ENCODE measurements around the gene GJC1.

Gene GJC1

GRCh38 chr17:44780845-44781480 lies 49.1 kb downstream of the GJC1 start:
- in situ Hi-C loops (cut with MboI; ENCODE audit: low pct_unique_long_range_greater_than_20kb, low sequenced_read_pairs, unreplicated experiment): no loop called here
- no peak for TF ChIP-seq CTCF (IDR thresholded peaks at IDR 0.05; ENCODE audit: extremely low read depth, insufficient read depth, missing control alignments)
- DNase-seq (ENCODE audit: low spot score): no peak

- in situ Hi-C loops (cut with MboI; ENCODE audit: low pct_unique_long_range_greater_than_20kb, low sequenced_read_pairs, unreplicated experiment): no loop called here
- DNase-seq (ENCODE audit: low spot score): no peak
- no peak for TF ChIP-seq CTCF (IDR thresholded peaks at IDR 0.05; ENCODE audit: extremely low read depth, insufficient read depth, missing control alignments)
Observed at GRCh38 chr17:44780161-44780560, 49.9 kb downstream of the GJC1 start.

- peak; percentile 86 for TF ChIP-seq CTCF (IDR thresholded peaks at IDR 0.05; ENCODE audit: extremely low read depth, insufficient read depth, missing control alignments)
- in situ Hi-C loops (cut with MboI; ENCODE audit: low pct_unique_long_range_greater_than_20kb, low sequenced_read_pairs, unreplicated experiment): loop anchor here (10.0 kb wide), 1 partner anchor 85 kb away; no protein-coding TSS in a partner anchor
- peak; percentile 87 for DNase-seq (ENCODE audit: low spot score)
Observed at GRCh38 chr17:44779211-44780025, 50.7 kb downstream of the GJC1 start.

GRCh38 chr17:44778656-44779210 lies 51.4 kb downstream of the GJC1 start:
- in situ Hi-C loops (cut with MboI; ENCODE audit: low pct_unique_long_range_greater_than_20kb, low sequenced_read_pairs, unreplicated experiment): loop anchor here (10.0 kb wide), 1 partner anchor 86 kb away; no protein-coding TSS in a partner anchor
- no peak for DNase-seq (ENCODE audit: low spot score)
- no peak for TF ChIP-seq CTCF (IDR thresholded peaks at IDR 0.05; ENCODE audit: extremely low read depth, insufficient read depth, missing control alignments)

- in situ Hi-C loops (cut with MboI; ENCODE audit: low pct_unique_long_range_greater_than_20kb, low sequenced_read_pairs, unreplicated experiment): loop anchor here (10.0 kb wide), 1 partner anchor 87 kb away; no protein-coding TSS in a partner anchor
- no peak for DNase-seq (ENCODE audit: low spot score)
- no peak for TF ChIP-seq CTCF (IDR thresholded peaks at IDR 0.05; ENCODE audit: extremely low read depth, insufficient read depth, missing control alignments)
Observed at GRCh38 chr17:44777394-44778348, 52.4 kb downstream of the GJC1 start.
